ENCODE measurements around the gene CHCHD6. TPM values are rescaled to one million over a fixed set of nuclear protein-coding genes. Genes with fewer than 3 reads are reported as not detected.

Gene CHCHD6
- total RNA-seq, 1 experiment from 2014 or later = 40.9 TPM

DNA sequence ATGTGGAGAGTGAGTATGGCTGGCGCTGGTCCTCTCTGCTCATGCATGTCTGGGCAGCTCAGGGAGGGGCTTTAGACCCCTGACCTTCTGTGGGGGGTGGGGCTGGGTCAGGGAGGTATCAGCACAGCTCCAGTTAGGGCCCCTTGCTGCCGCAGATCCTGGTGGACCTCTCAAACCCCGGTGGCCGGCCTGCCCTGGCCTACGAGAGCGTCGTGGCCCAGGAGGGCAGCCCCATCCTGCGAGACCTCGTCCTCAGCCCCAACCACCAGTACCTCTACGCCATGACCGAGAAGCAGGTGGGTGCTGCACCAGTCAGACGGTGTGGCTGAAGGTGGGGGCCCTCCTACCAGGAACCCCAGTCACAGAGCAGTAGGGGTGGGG lies 299.1 kb downstream of the CHCHD6 start (continued):
- no peak for TF ChIP-seq TEAD1 (CRISPR knock-in tag; IDR thresholded peaks at IDR 0.05)

DNA sequence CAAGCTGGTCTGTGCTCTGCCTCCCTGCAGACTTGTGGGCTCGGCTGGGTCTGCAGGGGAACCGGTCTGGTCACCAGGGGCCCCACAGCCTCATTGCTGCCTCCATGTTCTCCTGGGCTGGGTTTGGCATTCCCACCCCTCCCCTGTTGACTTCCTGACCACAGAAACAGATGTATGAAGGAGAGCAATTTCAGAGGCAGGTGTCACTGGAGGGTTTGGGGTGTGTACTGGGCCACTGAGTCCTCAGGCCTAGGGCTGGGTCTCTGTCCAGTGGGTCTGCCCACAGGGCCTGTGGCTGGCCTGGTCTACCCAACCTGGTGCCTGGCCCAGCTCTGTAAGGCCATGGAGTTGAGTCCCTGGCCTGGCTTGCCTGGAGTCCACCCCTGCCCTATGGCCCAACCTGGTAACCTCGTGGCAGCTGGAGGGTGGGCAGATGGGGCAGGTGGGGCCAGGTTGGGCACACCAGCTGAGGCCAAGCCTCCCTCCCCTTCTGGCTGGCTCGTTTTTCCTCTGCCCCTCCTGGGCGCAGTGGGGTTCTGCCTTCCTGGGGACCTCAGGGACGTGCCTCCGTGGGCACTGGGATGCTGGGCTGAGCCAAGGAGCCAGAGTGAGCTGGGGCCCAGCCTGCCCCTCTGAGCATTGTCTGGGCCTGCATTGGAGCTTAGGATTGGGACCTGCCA lies 299.7 kb downstream of the CHCHD6 start:
- no peak for TF ChIP-seq FOXK1 (CRISPR knock-in tag; IDR thresholded peaks at IDR 0.05)
- TF ChIP-seq, protein P1, sequence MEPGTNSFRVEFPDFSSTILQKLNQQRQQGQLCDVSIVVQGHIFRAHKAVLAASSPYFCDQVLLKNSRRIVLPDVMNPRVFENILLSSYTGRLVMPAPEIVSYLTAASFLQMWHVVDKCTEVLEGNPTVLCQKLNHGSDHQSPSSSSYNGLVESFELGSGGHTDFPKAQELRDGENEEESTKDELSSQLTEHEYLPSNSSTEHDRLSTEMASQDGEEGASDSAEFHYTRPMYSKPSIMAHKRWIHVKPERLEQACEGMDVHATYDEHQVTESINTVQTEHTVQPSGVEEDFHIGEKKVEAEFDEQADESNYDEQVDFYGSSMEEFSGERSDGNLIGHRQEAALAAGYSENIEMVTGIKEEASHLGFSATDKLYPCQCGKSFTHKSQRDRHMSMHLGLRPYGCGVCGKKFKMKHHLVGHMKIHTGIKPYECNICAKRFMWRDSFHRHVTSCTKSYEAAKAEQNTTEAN (CRISPR knock-in tag; IDR thresholded peaks at IDR 0.05) = no peak
- no peak for TF ChIP-seq MYBL2 (CRISPR knock-in tag; IDR thresholded peaks at IDR 0.05)
- TF ChIP-seq ZNF317 (CRISPR knock-in tag; IDR thresholded peaks at IDR 0.05; ENCODE audit: borderline replicate concordance, low read depth) = no peak
- TF ChIP-seq, protein P2, sequence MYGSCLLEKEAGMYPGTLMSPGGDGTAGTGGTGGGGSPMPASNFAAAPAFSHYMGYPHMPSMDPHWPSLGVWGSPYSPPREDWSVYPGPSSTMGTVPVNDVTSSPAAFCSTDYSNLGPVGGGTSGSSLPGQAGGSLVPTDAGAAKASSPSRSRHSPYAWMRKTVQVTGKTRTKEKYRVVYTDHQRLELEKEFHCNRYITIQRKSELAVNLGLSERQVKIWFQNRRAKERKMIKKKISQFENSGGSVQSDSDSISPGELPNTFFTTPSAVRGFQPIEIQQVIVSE (CRISPR knock-in tag; IDR thresholded peaks at IDR 0.05; ENCODE audit: borderline replicate concordance) = no peak
- TF ChIP-seq, protein P3, sequence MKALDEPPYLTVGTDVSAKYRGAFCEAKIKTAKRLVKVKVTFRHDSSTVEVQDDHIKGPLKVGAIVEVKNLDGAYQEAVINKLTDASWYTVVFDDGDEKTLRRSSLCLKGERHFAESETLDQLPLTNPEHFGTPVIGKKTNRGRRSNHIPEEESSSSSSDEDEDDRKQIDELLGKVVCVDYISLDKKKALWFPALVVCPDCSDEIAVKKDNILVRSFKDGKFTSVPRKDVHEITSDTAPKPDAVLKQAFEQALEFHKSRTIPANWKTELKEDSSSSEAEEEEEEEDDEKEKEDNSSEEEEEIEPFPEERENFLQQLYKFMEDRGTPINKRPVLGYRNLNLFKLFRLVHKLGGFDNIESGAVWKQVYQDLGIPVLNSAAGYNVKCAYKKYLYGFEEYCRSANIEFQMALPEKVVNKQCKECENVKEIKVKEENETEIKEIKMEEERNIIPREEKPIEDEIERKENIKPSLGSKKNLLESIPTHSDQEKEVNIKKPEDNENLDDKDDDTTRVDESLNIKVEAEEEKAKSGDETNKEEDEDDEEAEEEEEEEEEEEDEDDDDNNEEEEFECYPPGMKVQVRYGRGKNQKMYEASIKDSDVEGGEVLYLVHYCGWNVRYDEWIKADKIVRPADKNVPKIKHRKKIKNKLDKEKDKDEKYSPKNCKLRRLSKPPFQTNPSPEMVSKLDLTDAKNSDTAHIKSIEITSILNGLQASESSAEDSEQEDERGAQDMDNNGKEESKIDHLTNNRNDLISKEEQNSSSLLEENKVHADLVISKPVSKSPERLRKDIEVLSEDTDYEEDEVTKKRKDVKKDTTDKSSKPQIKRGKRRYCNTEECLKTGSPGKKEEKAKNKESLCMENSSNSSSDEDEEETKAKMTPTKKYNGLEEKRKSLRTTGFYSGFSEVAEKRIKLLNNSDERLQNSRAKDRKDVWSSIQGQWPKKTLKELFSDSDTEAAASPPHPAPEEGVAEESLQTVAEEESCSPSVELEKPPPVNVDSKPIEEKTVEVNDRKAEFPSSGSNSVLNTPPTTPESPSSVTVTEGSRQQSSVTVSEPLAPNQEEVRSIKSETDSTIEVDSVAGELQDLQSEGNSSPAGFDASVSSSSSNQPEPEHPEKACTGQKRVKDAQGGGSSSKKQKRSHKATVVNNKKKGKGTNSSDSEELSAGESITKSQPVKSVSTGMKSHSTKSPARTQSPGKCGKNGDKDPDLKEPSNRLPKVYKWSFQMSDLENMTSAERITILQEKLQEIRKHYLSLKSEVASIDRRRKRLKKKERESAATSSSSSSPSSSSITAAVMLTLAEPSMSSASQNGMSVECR (CRISPR knock-in tag; IDR thresholded peaks at IDR 0.05; ENCODE audit: borderline replicate concordance) = no peak
- no peak for TF ChIP-seq EMX1 (CRISPR knock-in tag; IDR thresholded peaks at IDR 0.05)
- TF ChIP-seq, protein P4, sequence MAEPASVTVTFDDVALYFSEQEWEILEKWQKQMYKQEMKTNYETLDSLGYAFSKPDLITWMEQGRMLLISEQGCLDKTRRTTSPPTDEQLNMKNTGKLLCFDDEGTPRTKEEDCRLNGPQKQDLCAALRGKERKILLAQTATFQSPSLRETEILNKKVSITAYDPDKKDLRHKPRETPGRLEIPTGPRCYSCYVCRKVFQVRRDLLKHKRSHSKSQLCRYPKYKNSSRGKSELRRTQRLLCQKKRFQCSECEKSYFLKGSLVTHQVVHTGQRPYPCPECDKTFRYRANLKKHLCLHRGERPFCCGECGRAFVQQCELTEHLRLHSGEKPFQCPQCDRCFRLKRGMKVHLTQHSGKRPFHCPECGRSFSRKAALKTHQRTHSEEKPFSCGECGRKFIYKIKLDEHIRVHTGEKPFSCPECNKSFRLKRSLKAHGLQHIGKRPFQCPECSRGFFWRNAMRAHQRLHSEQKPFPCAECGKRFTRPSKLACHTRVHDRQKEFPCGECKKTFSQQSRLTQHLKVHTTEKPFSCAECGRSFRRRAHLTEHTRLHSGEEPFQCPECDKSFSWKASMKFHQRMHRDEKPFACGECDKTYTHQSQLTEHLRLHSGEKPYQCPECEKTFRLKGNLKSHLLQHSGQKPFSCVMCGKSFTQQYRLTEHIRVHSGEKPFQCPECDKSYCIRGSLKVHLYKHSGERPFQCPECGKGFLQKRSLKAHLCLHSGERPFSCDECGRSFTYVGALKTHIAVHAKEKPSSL (CRISPR knock-in tag; conservative IDR thresholded peaks at IDR 0.05) = no peak
- no peak for TF ChIP-seq CBFB (CRISPR knock-in tag; IDR thresholded peaks at IDR 0.05; ENCODE audit: low read depth)
- no peak for TF ChIP-seq NFYB (CRISPR knock-in tag; conservative IDR thresholded peaks at IDR 0.05; ENCODE audit: low read depth)
- TF ChIP-seq, protein P5, sequence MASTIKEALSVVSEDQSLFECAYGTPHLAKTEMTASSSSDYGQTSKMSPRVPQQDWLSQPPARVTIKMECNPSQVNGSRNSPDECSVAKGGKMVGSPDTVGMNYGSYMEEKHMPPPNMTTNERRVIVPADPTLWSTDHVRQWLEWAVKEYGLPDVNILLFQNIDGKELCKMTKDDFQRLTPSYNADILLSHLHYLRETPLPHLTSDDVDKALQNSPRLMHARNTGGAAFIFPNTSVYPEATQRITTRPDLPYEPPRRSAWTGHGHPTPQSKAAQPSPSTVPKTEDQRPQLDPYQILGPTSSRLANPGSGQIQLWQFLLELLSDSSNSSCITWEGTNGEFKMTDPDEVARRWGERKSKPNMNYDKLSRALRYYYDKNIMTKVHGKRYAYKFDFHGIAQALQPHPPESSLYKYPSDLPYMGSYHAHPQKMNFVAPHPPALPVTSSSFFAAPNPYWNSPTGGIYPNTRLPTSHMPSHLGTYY (CRISPR knock-in tag; IDR thresholded peaks at IDR 0.05) = no peak
- no peak for TF ChIP-seq ZNF671 (CRISPR knock-in tag; IDR thresholded peaks at IDR 0.05)
- no peak for TF ChIP-seq GRHL2 (CRISPR knock-in tag; IDR thresholded peaks at IDR 0.05; ENCODE audit: insufficient replicate concordance, severe bottlenecking)
- TF ChIP-seq TEAD1 (CRISPR knock-in tag; IDR thresholded peaks at IDR 0.05) = no peak
- TF ChIP-seq, protein P6, sequence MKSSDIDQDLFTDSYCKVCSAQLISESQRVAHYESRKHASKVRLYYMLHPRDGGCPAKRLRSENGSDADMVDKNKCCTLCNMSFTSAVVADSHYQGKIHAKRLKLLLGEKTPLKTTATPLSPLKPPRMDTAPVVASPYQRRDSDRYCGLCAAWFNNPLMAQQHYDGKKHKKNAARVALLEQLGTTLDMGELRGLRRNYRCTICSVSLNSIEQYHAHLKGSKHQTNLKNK (CRISPR knock-in tag; IDR thresholded peaks at IDR 0.05) = no peak
- TF ChIP-seq RELA (CRISPR knock-in tag; IDR thresholded peaks at IDR 0.05; ENCODE audit: borderline replicate concordance) = no peak
- ATAC-seq (no peak), DNase-seq (ENCODE audit: low spot score) (no peak)
- ChIA-PET POLR2A (no interaction called here), CTCF (interaction anchor here (1.1 to 1.2 kb wide), 2 partner anchors 9 to 20 kb away, joined by 3 read pairs; no protein-coding TSS in a partner anchor)
- peak overlapping the region; percentile 84; the same call in 1 of the 2 replicates for H3K27ac Mint-ChIP-seq
- H3K4me3 Mint-ChIP-seq = no peak overlapping the region
- peaks cover 16% of the 10 kb centered on the region for H3K4me1 Mint-ChIP-seq
- H3K27me3 Mint-ChIP-seq (ENCODE audit: low read depth) = no peaks in the 10 kb centered on the region
- H3K9me3 Mint-ChIP-seq = no peaks in the 10 kb centered on the region
- peaks cover 7% of the 10 kb centered on the region for H3K36me3 Mint-ChIP-seq

Measured in WTC11 (cell line).